K562 (cell line): ENCODE results near the gene PRPSAP2. TPM values are rescaled to one million over a fixed set of nuclear protein-coding genes. Genes with fewer than 3 reads are reported as not detected.

Experiments
- ATAC-seq: fragments of 200-7000 bp; cut with Tn5 transposase; 3 replicates; pipeline ENCODE4 v1.9.1; 2020; ENCODE audit warnings: moderate library complexity
- BruUV-seq: library from RNA; stranded (reverse); fragments of 400-500 nt; replicated peaks from 2 replicates; lab custom pipeline; 2021; lab: Mats Ljungman, UMichigan
- CTCF ChIA-PET: fragments of 300-600 bp; formaldehyde crosslinking; extraction: SDS; loops from one replicate; lab custom pipeline; 2021; ENCODE audit warnings: low intra/inter-chr PET ratio; lab: Yijun Ruan, JAX
- POLR2A ChIA-PET: fragments of 300-600, 350-650 bp; sonication (Branson Sonifier 250); formaldehyde crosslinking; extraction: SDS; loops from one replicate; lab custom pipeline; 2021; ENCODE audit warnings: antibody characterized with exemption, inconsistent platforms; lab: Yijun Ruan, JAX
- DNase-seq, 4 experiments: peaks; one replicate each; pipeline versions ENCODE4 v3.0.0 to v3.0.0-alpha.2; 2011 to 2018; ENCODE audit warnings: low spot score in 3 of 4, mixed read lengths in 3 of 4; ENCODE audit errors: extremely low read depth in 1 of 4
- FAIRE-seq: peaks from 2 replicates; lab custom pipeline; 2011; peaks lifted over from hg19 to GRCh38; lab: Jason Lieb, UNC
- H2AFZ ChIP-seq: 2 replicates; pipeline ENCODE4 v1.6.0; 2011; ENCODE audit warnings: low read depth, low read length, control low read depth, inconsistent platforms
- H3K27ac ChIP-seq: fragments of 200-600 bp; 3 replicates; pipeline ENCODE4 v1.8.0; 2011; ENCODE audit warnings: low read depth, mild to moderate bottlenecking, control low read depth, inconsistent platforms, low read length, moderate library complexity, mixed read lengths; ENCODE audit errors: extremely low read depth
- H3K27me3 ChIP-seq, 2 experiments: fragments of 300-600 bp in 1 of 2; 2 replicates in 1 of 2; 3 replicates in 1 of 2; pipeline versions ENCODE4 v1.6.0 to v1.8.0; 2011; ENCODE audit warnings: inconsistent platforms in 2 of 2, low read length in 2 of 2, mild to moderate bottlenecking in 1 of 2, mixed read lengths in 1 of 2, moderate library complexity in 1 of 2; ENCODE audit not compliant: control insufficient read depth in 2 of 2, insufficient read depth in 2 of 2
- H3K36me3 ChIP-seq: fragments of 300-600 bp; 3 replicates; pipeline ENCODE4 v1.8.0; 2011; ENCODE audit warnings: mild to moderate bottlenecking, low read length, inconsistent platforms; ENCODE audit not compliant: control insufficient read depth, insufficient read depth
- H3K4me1 ChIP-seq, 2 experiments: fragments of 200-600 bp in 1 of 2; replicated peaks in 1 of 2; 2 replicates in 1 of 2; 3 replicates in 1 of 2; pipeline versions ENCODE4 v1.5.1 to v1.8.0; 2011; ENCODE audit warnings: inconsistent platforms in 2 of 2, low read length in 2 of 2, mild to moderate bottlenecking in 1 of 2, mixed read lengths in 1 of 2, moderate library complexity in 1 of 2; ENCODE audit not compliant: control insufficient read depth in 2 of 2, insufficient read depth in 2 of 2
- H3K4me2 ChIP-seq: 2 replicates; pipeline ENCODE4 v1.6.1; 2011; ENCODE audit warnings: low read length, control low read depth, inconsistent platforms, mixed read lengths; ENCODE audit not compliant: insufficient read depth
- H3K4me3 ChIP-seq: fragments of 200-600 bp; sonication (generic), shearing (Covaris generic); 2 replicates; pipeline ENCODE4 v1.5.1; 2016; ENCODE audit warnings: control low read depth, inconsistent platforms
- H3K79me2 ChIP-seq: fragments of 200-600 bp; 3 replicates; pipeline ENCODE4 v1.8.0; 2011; ENCODE audit warnings: low read length, inconsistent platforms; ENCODE audit not compliant: control insufficient read depth, insufficient read depth
- H3K9ac ChIP-seq, 2 experiments: 2 replicates each; pipeline versions ENCODE4 v1.6.0 to v1.6.1; 2011; ENCODE audit warnings: low read depth in 2 of 2, low read length in 2 of 2, control low read depth in 1 of 2, inconsistent platforms in 1 of 2, mild to moderate bottlenecking in 1 of 2, mixed read lengths in 1 of 2; ENCODE audit not compliant: insufficient read depth in 1 of 2
- H3K9me1 ChIP-seq: one replicate; pipeline ENCODE4 v1.6.0; 2011; ENCODE audit warnings: inconsistent platforms, mild to moderate bottlenecking, low read length, moderate library complexity; ENCODE audit not compliant: control insufficient read depth, insufficient read depth
- H3K9me3 ChIP-seq: replicated peaks from 2 replicates; pipeline ENCODE4 v1.5.1; 2011; ENCODE audit warnings: low read depth, low read length, inconsistent platforms; ENCODE audit not compliant: control insufficient read depth, insufficient read depth
- H4K20me1 ChIP-seq: replicated peaks from 2 replicates; pipeline ENCODE4 v1.6.1; 2011; ENCODE audit warnings: low read length, inconsistent platforms, mixed read lengths; ENCODE audit not compliant: control insufficient read depth, insufficient read depth
- CEBPZ ChIP-seq: fragments of 150-350 bp; IDR thresholded peaks from 2 replicates; pipeline ENCODE4 v1.6.1; 2014; ENCODE audit warnings: low read depth, mild to moderate bottlenecking, low read length, borderline replicate concordance
- MEF2A ChIP-seq: IDR thresholded peaks from 2 replicates; pipeline ENCODE4 v1.6.1; 2011; ENCODE audit warnings: low read depth, mild to moderate bottlenecking, low read length, moderate library complexity; ENCODE audit not compliant: control insufficient read depth
- NFXL1 ChIP-seq: fragments of 450-650 bp; formaldehyde crosslinking; IDR thresholded peaks from 2 replicates; pipeline ENCODE4 v1.4.0; 2021; ENCODE audit warnings: mild to moderate bottlenecking
- PHB2 ChIP-seq: fragments of 450-650 bp; IDR thresholded peaks from 2 replicates; pipeline ENCODE4 v1.6.1; 2017; ENCODE audit warnings: low read depth
- ZNF449 ChIP-seq: fragments of 250-450 bp; sonication (Bioruptor Pico); IDR thresholded peaks from 2 replicates; pipeline ENCODE4 v1.8.0; 2022; ENCODE audit warnings: moderate library complexity, mild to moderate bottlenecking, inconsistent platforms
- WGBS: fragments of 100-300 bp; shearing (Covaris generic); methylation state at CpG from one replicate; pipeline ENCODE4 v1.1.6; 2016; ENCODE audit warnings: low coverage, mixed read lengths; ENCODE audit not compliant: insufficient coverage; ENCODE audit errors: missing lambda C conversion rate; 5-methylcytosine and 5-hydroxymethylcytosine counted together
- in situ Hi-C: fragments of 300-500 bp; cut with MboI; formaldehyde crosslinking; loops from 4 replicates; pipeline ENCODE4 v1.15.0; 2018; ENCODE audit warnings: inconsistent platforms, mixed read lengths
- intact Hi-C: fragments of 100-400 bp; cut with micrococcal nuclease; formaldehyde crosslinking; loops from 2 replicates; pipeline ENCODE4 v1.14.2; 2022
- polyA plus RNA-seq, 8 experiments: library from polyadenylated mRNA; depleted of rRNA in 4 of 8; stranded (reverse) in 5 of 8; unstranded in 3 of 8; fragments of >200 nt; fragmentation: Nextera tagmentation in 2 of 8; fragmentation: Illumina TruSeq in 1 of 8; extraction: Ambion mirVana in 2 of 8; extraction: Trizol in 1 of 8; gene quantifications; 2 replicates each; pipeline versions ENCODE4 v1.2.1 to v1.2.3, GENCODE V29; 2011 to 2014; ENCODE audit warnings: inconsistent platforms in 1 of 8, missing spikeins in 1 of 8
- total RNA-seq, 7 experiments: library from RNA; depleted of rRNA in 6 of 7; stranded (reverse); fragments of >200 nt in 6 of 7; fragmentation: Illumina TruSeq in 2 of 7; extraction: Trizol in 2 of 7; gene quantifications; 2 replicates each; pipeline versions ENCODE4 v1.2.1 to v1.2.3, GENCODE V29; 2011 to 2021; ENCODE audit warnings: low replicate concordance in 1 of 7
- TF ChIP-seq, protein P1 (sequence below): fragments of 450-650 bp; IDR thresholded peaks from 2 replicates; pipeline ENCODE4 v1.6.1; 2017; ENCODE audit warnings: mild to moderate bottlenecking, moderate library complexity
- TF ChIP-seq, protein P2 (sequence below): sonication (generic); formaldehyde crosslinking; IDR thresholded peaks from 2 replicates; pipeline ENCODE4 v1.8.0; 2022; ENCODE audit warnings: mild to moderate bottlenecking, missing genetic modification reagents

Gene PRPSAP2
- total and polyA plus RNA-seq, 9 of the 15 experiments (the other 6 are each of a cell fraction or from before 2014, with no cell fraction given) = 15.5 to 56.7 (median 35.7) TPM

DNA sequence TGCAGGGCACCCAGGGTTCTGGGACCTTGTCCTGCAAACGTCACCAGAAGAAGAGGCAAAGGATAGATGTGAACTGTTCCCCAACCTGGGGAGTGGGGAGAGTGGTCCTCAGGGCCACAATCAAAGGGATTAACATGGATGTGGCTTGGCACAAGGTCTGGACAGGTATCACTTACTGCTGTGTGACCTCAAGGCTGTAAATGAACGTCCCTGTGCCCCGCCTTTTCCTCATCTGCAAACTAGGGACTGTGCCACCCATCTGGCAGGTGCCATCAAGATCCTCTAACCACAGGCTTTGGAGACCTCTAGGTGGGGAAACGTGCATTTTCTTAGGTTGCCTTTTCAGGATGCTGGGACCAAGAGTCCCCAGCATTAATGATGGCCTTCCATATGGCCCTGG, 119.1 kb downstream of the PRPSAP2 start:
- Histone ChIP-seq H3K4me3 (no peak overlapping the region), H3K27ac (no peak overlapping the region), H2AFZ (no peak overlapping the region), H3K4me2 (no peak overlapping the region), H3K9me3 (no peaks in the 10 kb centered on the region), H4K20me1 (no peaks in the 10 kb centered on the region), H3K79me2 (no peaks in the 10 kb centered on the region), H3K36me3 (peaks cover 35% of the 10 kb centered on the region; the same call in 1 of the 3 replicates), H3K4me1 (peaks cover 4 to 38% of the 10 kb centered on the region in 2 experiments; a peak in 4 of 5 replicates), H3K9me1 (no peaks in the 10 kb centered on the region), H3K27me3 (no peaks in the 10 kb centered on the region), H3K9ac (no peak overlapping the region)
- DNase-seq (no peak), FAIRE-seq (no peak), ATAC-seq (no peak)
- CTCF ChIA-PET = no interaction called here
- no TSS peak for BruUV-seq
- POLR2A ChIA-PET = interaction anchor here (0.9 kb wide), 1 partner anchor 14 kb away, joined by 4 read pairs; no protein-coding TSS in a partner anchor
- 76% methylated on average over 4 of the region's 4 CpGs for WGBS
- in situ Hi-C loops = loop anchor here (5.0 kb wide), 1 partner anchor 40 kb away; no protein-coding TSS in a partner anchor
- intact Hi-C loops = no loop called here
- TF ChIP-seq PHB2 = no peak
- TF ChIP-seq ZNF449 = no peak

DNA sequence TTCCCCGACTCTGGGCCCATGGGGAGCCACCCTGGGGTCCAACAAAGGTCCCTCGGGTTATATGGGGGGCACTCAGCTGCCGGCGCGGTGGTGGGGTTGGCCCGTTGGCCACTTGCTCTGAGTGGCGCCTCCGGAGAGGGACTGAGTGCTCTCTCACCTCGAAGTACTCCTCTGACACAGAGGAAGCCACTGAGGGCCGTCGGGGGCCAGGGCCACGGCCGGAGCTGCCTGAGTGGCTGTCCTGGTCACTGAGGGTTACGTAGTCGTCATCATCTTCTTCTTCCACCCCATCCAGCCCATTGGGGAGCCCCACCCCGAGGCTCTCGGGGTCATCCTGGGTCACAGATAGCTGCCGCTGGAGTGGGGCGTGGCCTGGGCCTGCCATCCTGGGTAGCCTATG, 119.7 kb downstream of the PRPSAP2 start:
- CTCF ChIA-PET = no interaction called here
- no peak for ATAC-seq
- Histone ChIP-seq H3K4me2 (no peak overlapping the region), H3K27me3 (no peaks in the 10 kb centered on the region), H3K4me3 (no peak overlapping the region), H3K9me3 (no peaks in the 10 kb centered on the region), H4K20me1 (no peaks in the 10 kb centered on the region), H2AFZ (no peak overlapping the region), H3K36me3 (peaks cover 32% of the 10 kb centered on the region; the same call in 1 of the 3 replicates), H3K27ac (no peak overlapping the region), H3K9ac (0 out of 4 replicates have a peak overlapping the region, but pooled peaks of 1 of the 2 experiments have one; percentile 9), H3K79me2 (no peaks in the 10 kb centered on the region), H3K4me1 (peaks cover 10 to 44% of the 10 kb centered on the region in 2 experiments; a peak in 4 of 5 replicates), H3K9me1 (no peaks in the 10 kb centered on the region)
- POLR2A ChIA-PET = no interaction called here
- no peak for FAIRE-seq
- WGBS = 84% methylated on average over 6 of the region's 19 CpGs
- no peak for DNase-seq
- in situ Hi-C loops = loop anchor here (5.0 kb wide), 1 partner anchor 40 kb away; no protein-coding TSS in a partner anchor
- intact Hi-C loops = no loop called here
- BruUV-seq = no TSS peak
- TF ChIP-seq CEBPZ (no peak), NFXL1 (no peak), MEF2A (no peak)
- TF ChIP-seq, protein P1, sequence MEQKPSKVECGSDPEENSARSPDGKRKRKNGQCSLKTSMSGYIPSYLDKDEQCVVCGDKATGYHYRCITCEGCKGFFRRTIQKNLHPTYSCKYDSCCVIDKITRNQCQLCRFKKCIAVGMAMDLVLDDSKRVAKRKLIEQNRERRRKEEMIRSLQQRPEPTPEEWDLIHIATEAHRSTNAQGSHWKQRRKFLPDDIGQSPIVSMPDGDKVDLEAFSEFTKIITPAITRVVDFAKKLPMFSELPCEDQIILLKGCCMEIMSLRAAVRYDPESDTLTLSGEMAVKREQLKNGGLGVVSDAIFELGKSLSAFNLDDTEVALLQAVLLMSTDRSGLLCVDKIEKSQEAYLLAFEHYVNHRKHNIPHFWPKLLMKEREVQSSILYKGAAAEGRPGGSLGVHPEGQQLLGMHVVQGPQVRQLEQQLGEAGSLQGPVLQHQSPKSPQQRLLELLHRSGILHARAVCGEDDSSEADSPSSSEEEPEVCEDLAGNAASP = no peak
- TF ChIP-seq, protein P2, sequence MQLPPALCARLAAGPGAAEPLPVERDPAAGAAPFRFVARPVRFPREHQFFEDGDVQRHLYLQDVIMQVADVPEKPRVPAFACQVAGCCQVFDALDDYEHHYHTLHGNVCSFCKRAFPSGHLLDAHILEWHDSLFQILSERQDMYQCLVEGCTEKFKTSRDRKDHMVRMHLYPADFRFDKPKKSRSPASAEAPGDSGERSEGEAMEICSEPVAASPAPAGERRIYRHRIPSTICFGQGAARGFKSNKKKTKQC = no peak
